GM12878 (cell line): ENCODE data around the gene CSF2. TPM values are rescaled to one million over a fixed set of nuclear protein-coding genes. Genes with fewer than 3 reads are reported as not detected.

Experiments
- ATAC-seq: fragments of 200-7000 bp; cut with Tn5 transposase; 3 replicates; pipeline ENCODE4 v1.9.1; 2020; ENCODE audit warnings: mild to moderate bottlenecking, moderate library complexity
- BruUV-seq: library from RNA; stranded (reverse); fragments of 400-500 nt; replicated peaks from 2 replicates; lab custom pipeline; 2021; lab: Mats Ljungman, UMichigan
- CTCF ChIA-PET: fragments of 300-600 bp; sonication (Branson Sonifier 250); formaldehyde crosslinking; extraction: SDS; loops from one replicate; lab custom pipeline; 2021; ENCODE audit warnings: inconsistent platforms; lab: Yijun Ruan, JAX
- POLR2A ChIA-PET: fragments of 350-600 bp; formaldehyde crosslinking; extraction: SDS; loops from one replicate; lab custom pipeline; 2021; ENCODE audit warnings: inconsistent platforms; lab: Charles Lee
- RAD21 ChIA-PET: fragments of 300-600 bp; sonication (Branson Sonifier 250); formaldehyde crosslinking; loops from one replicate; lab custom pipeline; 2023; ENCODE audit warnings: antibody characterized with exemption; ENCODE audit not compliant: unreplicated experiment; lab: Charles Lee
- SMC1A ChIA-PET: fragments of 300-600 bp; sonication (Branson Sonifier 250); formaldehyde crosslinking; loops from one replicate; lab custom pipeline; 2023; ENCODE audit not compliant: unreplicated experiment, uncharacterized antibody; lab: Charles Lee
- DNase-seq: peaks from one replicate; pipeline ENCODE4 v3.0.0-alpha.2; 2011; ENCODE audit warnings: low read depth, low spot score
- FAIRE-seq: peaks from 3 replicates; lab custom pipeline; 2011; peaks lifted over from hg19 to GRCh38; lab: Jason Lieb, UNC
- H2AFZ ChIP-seq: 2 replicates; pipeline ENCODE4 v1.6.0; 2011; ENCODE audit warnings: low read depth, low read length, control low read depth; ENCODE audit not compliant: control insufficient read depth
- H3K27ac ChIP-seq: 2 replicates; pipeline ENCODE4 v1.5.1; 2011; ENCODE audit warnings: control low read depth; ENCODE audit not compliant: control insufficient read depth, insufficient read depth
- H3K27me3 ChIP-seq, 2 experiments: replicated peaks in 1 of 2; 2 replicates each; pipeline versions ENCODE4 v1.6.0 to v1.6.1; 2011; ENCODE audit warnings: low read length in 1 of 2; ENCODE audit not compliant: control insufficient read depth in 2 of 2, insufficient read depth in 2 of 2
- H3K36me3 ChIP-seq, 2 experiments: 2 replicates each; pipeline ENCODE4 v1.5.1; 2011; ENCODE audit warnings: low read length in 1 of 2; ENCODE audit not compliant: control insufficient read depth in 2 of 2, insufficient read depth in 2 of 2
- H3K4me1 ChIP-seq: 2 replicates; pipeline ENCODE4 v1.6.1; 2011; ENCODE audit warnings: mild to moderate bottlenecking, low read length, moderate library complexity, mixed read lengths; ENCODE audit not compliant: control insufficient read depth, insufficient read depth
- H3K4me2 ChIP-seq: 2 replicates; pipeline ENCODE4 v1.6.0; 2011; ENCODE audit warnings: control low read depth; ENCODE audit not compliant: control insufficient read depth, insufficient read depth
- H3K4me3 ChIP-seq: fragments of 200-600 bp; sonication (generic); 2 replicates; pipeline ENCODE4 v1.5.1; 2016
- H3K79me2 ChIP-seq: 2 replicates; pipeline ENCODE4 v1.6.0; 2011; ENCODE audit warnings: low read length; ENCODE audit not compliant: control insufficient read depth, insufficient read depth
- H3K9ac ChIP-seq: 2 replicates; pipeline ENCODE4 v1.8.0; 2011; ENCODE audit warnings: low read length, control low read depth, mixed read lengths; ENCODE audit not compliant: control insufficient read depth, insufficient read depth
- H3K9me3 ChIP-seq: replicated peaks from 3 replicates; pipeline ENCODE4 v1.5.1; 2011; ENCODE audit warnings: mild to moderate bottlenecking, low read length; ENCODE audit not compliant: control insufficient read depth, insufficient read depth
- H4K20me1 ChIP-seq: 2 replicates; pipeline ENCODE4 v1.6.0; 2011; ENCODE audit not compliant: control insufficient read depth, insufficient read depth
- MXI1 ChIP-seq: fragments of 150-350 bp; IDR thresholded peaks from 2 replicates; pipeline ENCODE4 v1.6.1; 2011; ENCODE audit warnings: low read depth, mild to moderate bottlenecking, inconsistent platforms, low read length, improper control_type of control experiment
- NFXL1 ChIP-seq: fragments of 450-650 bp; IDR thresholded peaks from 2 replicates; pipeline ENCODE4 v1.6.1; 2017; ENCODE audit warnings: antibody characterized with exemption, mild to moderate bottlenecking, borderline replicate concordance
- NR2C2 ChIP-seq: IDR thresholded peaks from 2 replicates; pipeline ENCODE4 v1.6.1; 2011; ENCODE audit warnings: borderline replicate concordance, low read depth; ENCODE audit not compliant: control insufficient read depth, insufficient read length
- NR2F1 ChIP-seq: fragments of 450-650 bp; conservative IDR thresholded peaks from 2 replicates; pipeline ENCODE4 v1.6.1; 2017; ENCODE audit warnings: mild to moderate bottlenecking
- SMAD5 ChIP-seq: IDR thresholded peaks from 2 replicates; pipeline ENCODE4 v1.6.1; 2016; ENCODE audit warnings: antibody characterized with exemption, low read depth
- ZBTB40 ChIP-seq: fragments of 450-650 bp; IDR thresholded peaks from 2 replicates; pipeline ENCODE4 v1.6.1; 2016; ENCODE audit warnings: mild to moderate bottlenecking, moderate library complexity, borderline replicate concordance
- WGBS: methylation state at CpG from one replicate; pipeline ENCODE4 v1.1.6; 2016; ENCODE audit warnings: low lambda C conversion rate; ENCODE audit not compliant: insufficient replicate concordance, insufficient coverage; ENCODE audit errors: missing lambda C conversion rate; 5-methylcytosine and 5-hydroxymethylcytosine counted together
- in situ Hi-C: fragments of 300-500 bp; cut with MboI; formaldehyde crosslinking; loops from 9 replicates; pipeline ENCODE4 v1.14.3; 2018; ENCODE audit warnings: mixed read lengths
- intact Hi-C: fragments of 100-400 bp; cut with micrococcal nuclease; formaldehyde crosslinking; loops from one replicate; pipeline ENCODE4 v1.14.2; 2022; ENCODE audit not compliant: unreplicated experiment
- polyA plus RNA-seq, 11 experiments: library from polyadenylated mRNA; depleted of rRNA in 4 of 11; unstranded in 6 of 11; stranded (reverse) in 5 of 11; fragments of >200 nt; fragmentation: Nextera tagmentation in 4 of 11; fragmentation: Illumina TruSeq in 1 of 11; extraction: Ambion mirVana in 4 of 11; extraction: Trizol in 1 of 11; gene quantifications; 1 replicate in 1 of 11; 2 replicates in 10 of 11; pipeline versions ENCODE4 v1.2.1 to v1.2.3, GENCODE V29; 2011 to 2016; ENCODE audit warnings: inconsistent platforms in 2 of 11, missing spikeins in 2 of 11, low read depth in 1 of 11
- total RNA-seq, 4 experiments: library from RNA; depleted of rRNA in 3 of 4; stranded (reverse); fragments of >200 nt in 3 of 4; fragmentation: Illumina TruSeq in 1 of 4; extraction: Trizol in 1 of 4; gene quantifications; 2 replicates each; pipeline versions ENCODE4 v1.2.1 to v1.2.3, GENCODE V29; 2013 to 2021

Gene CSF2
- total and polyA plus RNA-seq, 10 of the 15 experiments (the other 5 are each of a cell fraction or from before 2014, with no cell fraction given) = 0.15 to 2.0 (median 0.69) TPM; not detected in 2

- Histone ChIP-seq H3K36me3 (no peaks in the 10 kb centered on the region), H3K4me3 (no peak overlapping the region), H2AFZ (no peak overlapping the region), H3K27ac (no peak overlapping the region), H4K20me1 (peaks cover 2% of the 10 kb centered on the region; the same call in 1 of the 2 replicates), H3K9ac (no peak overlapping the region), H3K4me2 (no peak overlapping the region), H3K79me2 (no peaks in the 10 kb centered on the region), H3K4me1 (no peaks in the 10 kb centered on the region; the same call in 1 of the 2 replicates), H3K9me3 (no peaks in the 10 kb centered on the region), H3K27me3 (no peaks in the 10 kb centered on the region; a peak in 2 of 4 replicates)
- ChIA-PET SMC1A (interaction anchor here (1.7 kb wide), 1 partner anchor 470 kb away, joined by 6 read pairs; no protein-coding TSS in a partner anchor), CTCF (interaction anchor here (1.2 to 5.5 kb wide), 2 partner anchors 249 to 470 kb away, joined by 3 to 72 read pairs; no protein-coding TSS in a partner anchor), RAD21 (interaction anchor here (1.9 kb wide), 1 partner anchor 471 kb away, joined by 12 read pairs; no protein-coding TSS in a partner anchor), POLR2A (no interaction called here)
- in situ Hi-C loops = no loop called here
- no TSS peak for BruUV-seq
- 46% methylated on average over 11 of the region's 13 CpGs for WGBS
- intact Hi-C loops = loop anchor here (5.0 kb wide), 2 partner anchors 53 to 297 kb away; no protein-coding TSS in a partner anchor
- ATAC-seq (no peak), DNase-seq (no peak), FAIRE-seq (no peak)
- TF ChIP-seq NFXL1 (no peak), MXI1 (no peak), NR2C2 (no peak), NR2F1 (no peak), ZBTB40 (no peak), SMAD5 (no peak)
Observed at GRCh38 chr5:132059696-132060500, 13.7 kb upstream of the CSF2 start.
